PC-9 (cell line): ENCODE results near the gene AHRR. TPM values are rescaled to one million over a fixed set of nuclear protein-coding genes. Genes with fewer than 3 reads are reported as not detected.

Experiments used
- BruUV-seq: library from RNA; stranded (reverse); fragments of 400-500 nt; replicated peaks from 2 replicates; lab custom pipeline; 2021; lab: Mats Ljungman, UMichigan
- CTCF ChIA-PET: fragments of 300-600 bp; sonication (Branson Sonifier 250); formaldehyde crosslinking; loops from one replicate; lab custom pipeline; 2022; ENCODE audit warnings: antibody characterized with exemption; lab: Charles Lee
- POLR2A ChIA-PET: fragments of 300-600 bp; sonication (Branson Sonifier 250); formaldehyde crosslinking; loops from one replicate; lab custom pipeline; 2022; ENCODE audit warnings: antibody characterized with exemption; ENCODE audit not compliant: unreplicated experiment; lab: Charles Lee
- DNase-seq, 2 experiments: peaks; one replicate each; pipeline versions ENCODE4 v3.0.0 to v3.0.0-alpha.2; 2015 to 2022; ENCODE audit warnings: mixed read lengths in 1 of 2
- H2AFZ ChIP-seq: fragments of 200-600 bp; sonication (generic); 2 replicates; pipeline ENCODE4 v1.8.1; 2017; ENCODE audit warnings: antibody characterized with exemption
- H3F3A ChIP-seq: fragments of 200-600 bp; sonication (generic); 2 replicates; pipeline ENCODE4 v1.8.1; 2017; ENCODE audit warnings: antibody characterized with exemption, mild to moderate bottlenecking, low read depth; ENCODE audit not compliant: insufficient read depth
- H3K27ac ChIP-seq: fragments of 200-600 bp; sonication (generic); 2 replicates; pipeline ENCODE4 v1.6.1; 2016; ENCODE audit warnings: mixed run types
- H3K27me3 ChIP-seq: fragments of 200-600 bp; sonication (generic); 2 replicates; pipeline ENCODE4 v1.6.1; 2016; ENCODE audit warnings: low read depth, mixed run types; ENCODE audit not compliant: insufficient read depth
- H3K36me3 ChIP-seq: fragments of 200-600 bp; sonication (generic); 2 replicates; pipeline ENCODE4 v1.6.1; 2016; ENCODE audit warnings: low read depth, mixed run types
- H3K4me1 ChIP-seq: fragments of 200-600 bp; sonication (generic); replicated peaks from 2 replicates; pipeline ENCODE4 v1.6.1; 2016; ENCODE audit warnings: mixed run types; ENCODE audit not compliant: insufficient read depth
- H3K4me2 ChIP-seq: fragments of 200-600 bp; sonication (generic); 2 replicates; pipeline ENCODE4 v1.6.1; 2017; ENCODE audit warnings: mixed run types
- H3K4me3 ChIP-seq: fragments of 200-600 bp; sonication (generic); 2 replicates; pipeline ENCODE4 v1.6.1; 2016; ENCODE audit warnings: mixed run types
- H3K79me2 ChIP-seq: fragments of 200-600 bp; sonication (generic); 2 replicates; pipeline ENCODE4 v1.6.1; 2017; ENCODE audit warnings: low read depth, mixed run types
- H3K9me2 ChIP-seq: fragments of 200-600 bp; sonication (generic); 2 replicates; pipeline ENCODE4 v1.8.1; 2017; ENCODE audit warnings: mild to moderate bottlenecking; ENCODE audit not compliant: insufficient read depth
- H3K9me3 ChIP-seq: fragments of 200-600 bp; sonication (generic); 2 replicates; pipeline ENCODE4 v1.8.1; 2016; ENCODE audit warnings: low read depth; ENCODE audit not compliant: insufficient read depth
- H4K20me1 ChIP-seq: fragments of 200-600 bp; sonication (generic); 2 replicates; pipeline ENCODE4 v1.8.1; 2017; ENCODE audit not compliant: insufficient read depth
- CTCF ChIP-seq: fragments of 200-600 bp; sonication (generic); conservative IDR thresholded peaks from 2 replicates; pipeline ENCODE4 v1.6.1; 2017; ENCODE audit warnings: mixed run types, antibody characterized with exemption, mild to moderate bottlenecking, moderate library complexity
- EZH2 ChIP-seq: fragments of 200-600 bp; sonication (generic); IDR thresholded peaks from 2 replicates; pipeline ENCODE4 v1.8.0; 2017; ENCODE audit warnings: antibody characterized with exemption, low read depth
- intact Hi-C: fragments of 100-400 bp; cut with micrococcal nuclease; formaldehyde crosslinking; loops from one replicate; pipeline ENCODE4 v1.10.0; 2022; ENCODE audit not compliant: unreplicated experiment
- total RNA-seq: library from RNA; stranded (reverse); gene quantifications from 2 replicates; pipeline ENCODE4 v1.2.3, GENCODE V29; 2021

The AHRR gene
- total RNA-seq, 1 experiment from 2014 or later, result 7.2 TPM

- Histone ChIP-seq H3K4me2 (no peak overlapping the region), H2AFZ (no peak overlapping the region), H3K36me3 (no peaks in the 10 kb centered on the region), H3K27me3 (no peaks in the 10 kb centered on the region), H3K4me1 (peaks cover 26% of the 10 kb centered on the region), H3K27ac (no peak overlapping the region), H3K9me2 (no peaks in the 10 kb centered on the region), H3F3A (peaks cover 12% of the 10 kb centered on the region), H3K79me2 (no peaks in the 10 kb centered on the region), H3K4me3 (no peak overlapping the region), H3K9me3 (0 out of 2 replicates have a peak, but pooled peaks cover under 1% of the 10 kb centered on the region), H4K20me1 (peaks cover 33% of the 10 kb centered on the region)
- intact Hi-C loops, result no loop called here
- DNase-seq, result no peak
- no TSS peak for BruUV-seq
- no peak for TF ChIP-seq CTCF
- TF ChIP-seq EZH2, result no peak
- POLR2A ChIA-PET, result no interaction called here
- CTCF ChIA-PET, result interaction anchor here (0.5 kb wide), 1 partner anchor 72 kb away, joined by 3 read pairs; no protein-coding TSS in a partner anchor
Observed at GRCh38 chr5:390623-391491, 69.3 kb downstream of the AHRR start.

GRCh38 chr5:392431-392988, 71.0 kb downstream of the AHRR start:
- Histone ChIP-seq H3K4me3 (no peak overlapping the region), H3K4me1 (peaks cover 11% of the 10 kb centered on the region), H3K27me3 (no peaks in the 10 kb centered on the region), H3K36me3 (no peaks in the 10 kb centered on the region), H3K4me2 (no peak overlapping the region), H4K20me1 (peaks cover 19% of the 10 kb centered on the region), H3K27ac (no peak overlapping the region), H3K9me3 (no peaks in the 10 kb centered on the region), H2AFZ (no peak overlapping the region), H3F3A (no peaks in the 10 kb centered on the region; the same call in 1 of the 2 replicates), H3K79me2 (no peaks in the 10 kb centered on the region), H3K9me2 (no peaks in the 10 kb centered on the region)
- peak in 1 of 2 experiments; percentile 61 for DNase-seq
- TF ChIP-seq EZH2, result no peak
- no peak for TF ChIP-seq CTCF
- intact Hi-C loops, result no loop called here
- ChIA-PET CTCF (no interaction called here), POLR2A (no interaction called here)
- BruUV-seq, result no TSS peak

- Histone ChIP-seq H3K4me1 (peaks cover 11% of the 10 kb centered on the region), H4K20me1 (peaks cover 7% of the 10 kb centered on the region; the same call in 1 of the 2 replicates), H3K36me3 (no peaks in the 10 kb centered on the region), H3F3A (no peaks in the 10 kb centered on the region; the same call in 1 of the 2 replicates), H3K9me3 (no peaks in the 10 kb centered on the region), H3K4me3 (no peak overlapping the region), H3K27me3 (no peaks in the 10 kb centered on the region), H3K79me2 (no peaks in the 10 kb centered on the region), H3K4me2 (no peak overlapping the region), H2AFZ (no peak overlapping the region), H3K9me2 (no peaks in the 10 kb centered on the region), H3K27ac (no peak overlapping the region)
- ChIA-PET CTCF (no interaction called here), POLR2A (no interaction called here)
- no peak for DNase-seq
- intact Hi-C loops, result loop anchor here (2.0 kb wide), 1 partner anchor 19 kb away; no protein-coding TSS in a partner anchor
- no TSS peak for BruUV-seq
- TF ChIP-seq CTCF (no peak), EZH2 (no peak)
Observed at GRCh38 chr5:393846-394275, 72.3 kb downstream of the AHRR start.
